SK-N-SH treated with all-trans-retinoic acid at 6 μM for 48 hours (cell line): ENCODE data around the gene RNU1-2.

ENCODE experiments used
- ATAC-seq: fragments of 200-7000 bp; cut with Tn5 transposase; 3 replicates; pipeline ENCODE4 v1.9.1; 2020; ENCODE audit warnings: mild to moderate bottlenecking, moderate library complexity
- ARNTL ChIP-seq: fragments of 450-650 bp; formaldehyde crosslinking; IDR thresholded peaks from 2 replicates; pipeline ENCODE4 v1.5.0; 2020; ENCODE audit warnings: low read depth, mild to moderate bottlenecking, moderate library complexity, borderline replicate concordance
- BACH2 ChIP-seq: fragments of 250-450 bp; sonication (Bioruptor Pico); IDR thresholded peaks from 2 replicates; pipeline ENCODE4 v1.9.0; 2021; ENCODE audit warnings: mild to moderate bottlenecking, borderline replicate concordance
- CREB5 ChIP-seq: fragments of 250-450 bp; sonication (Bioruptor Pico); IDR thresholded peaks from 2 replicates; pipeline ENCODE4 v1.5.1; 2020; ENCODE audit warnings: low read depth, mild to moderate bottlenecking, moderate library complexity
- CSDC2 ChIP-seq: fragments of 250-450 bp; sonication (Bioruptor Pico); IDR thresholded peaks from 2 replicates; pipeline ENCODE4 v1.5.0; 2020; ENCODE audit warnings: mild to moderate bottlenecking, moderate library complexity
- CSRNP3 ChIP-seq: fragments of 250-450 bp; sonication (Bioruptor Pico); IDR thresholded peaks from 2 replicates; pipeline ENCODE4 v1.5.1; 2021; ENCODE audit warnings: mild to moderate bottlenecking, moderate library complexity
- ESRRG ChIP-seq: fragments of 250-450 bp; sonication (Bioruptor Pico); IDR thresholded peaks from 2 replicates; pipeline ENCODE4 v1.6.1; 2021; ENCODE audit warnings: mild to moderate bottlenecking
- GLIS3 ChIP-seq: fragments of 250-450 bp; sonication (Bioruptor Pico); IDR thresholded peaks from 2 replicates; pipeline ENCODE4 v1.5.0; 2020; ENCODE audit warnings: mild to moderate bottlenecking, moderate library complexity
- ISL1 ChIP-seq: fragments of 250-450 bp; sonication (Bioruptor Pico); IDR thresholded peaks from 2 replicates; pipeline ENCODE4 v2.1.2; 2022; ENCODE audit warnings: mild to moderate bottlenecking, moderate library complexity
- OSR1 ChIP-seq: fragments of 250-450 bp; sonication (Bioruptor Pico); IDR thresholded peaks from 2 replicates; pipeline ENCODE4 v1.8.0; 2022; ENCODE audit warnings: moderate library complexity, mild to moderate bottlenecking, inconsistent platforms
- PATZ1 ChIP-seq: fragments of 250-450 bp; sonication (Bioruptor Pico); IDR thresholded peaks from 2 replicates; pipeline ENCODE4 v1.8.0; 2020; ENCODE audit warnings: mild to moderate bottlenecking, moderate library complexity, borderline replicate concordance
- POU6F1 ChIP-seq: fragments of 250-450 bp; sonication (Bioruptor Pico); IDR thresholded peaks from 2 replicates; pipeline ENCODE4 v1.8.0; 2021; ENCODE audit warnings: low read depth, mild to moderate bottlenecking, moderate library complexity, borderline replicate concordance
- PPARA ChIP-seq: fragments of 250-450 bp; sonication (Bioruptor Pico); IDR thresholded peaks from 2 replicates; pipeline ENCODE4 v1.5.0; 2020; ENCODE audit warnings: mild to moderate bottlenecking, borderline replicate concordance
- SNAI2 ChIP-seq: fragments of 250-450 bp; sonication (Bioruptor Pico); IDR thresholded peaks from 2 replicates; pipeline ENCODE4 v1.5.0; 2020; ENCODE audit warnings: mild to moderate bottlenecking, moderate library complexity
- TCF4 ChIP-seq: fragments of 250-450 bp; sonication (Bioruptor Pico); IDR thresholded peaks from 2 replicates; pipeline ENCODE4 v1.8.0; 2021; ENCODE audit warnings: mild to moderate bottlenecking, moderate library complexity, borderline replicate concordance
- TOX ChIP-seq: fragments of 250-450 bp; sonication (Bioruptor Pico); IDR thresholded peaks from 2 replicates; pipeline ENCODE4 v1.8.0; 2021; ENCODE audit warnings: mild to moderate bottlenecking, moderate library complexity, borderline replicate concordance
- TSHZ2 ChIP-seq: fragments of 250-450 bp; sonication (Bioruptor Pico); IDR thresholded peaks from 2 replicates; pipeline ENCODE4 v1.5.0; 2020; ENCODE audit warnings: mild to moderate bottlenecking, moderate library complexity
- ZC3H10 ChIP-seq: fragments of 250-450 bp; sonication (Bioruptor Pico); IDR thresholded peaks from 2 replicates; pipeline ENCODE4 v1.5.1; 2021; ENCODE audit warnings: mild to moderate bottlenecking, moderate library complexity
- ZFP30 ChIP-seq: fragments of 450-650 bp; formaldehyde crosslinking; IDR thresholded peaks from 2 replicates; pipeline ENCODE4 v1.5.0; 2022; ENCODE audit warnings: mild to moderate bottlenecking, moderate library complexity
- ZNF565 ChIP-seq: fragments of 450-650 bp; formaldehyde crosslinking; conservative IDR thresholded peaks from 2 replicates; pipeline ENCODE4 v1.5.0; 2020; ENCODE audit warnings: low read depth, mild to moderate bottlenecking, moderate library complexity
- ZNF70 ChIP-seq: fragments of 450-650 bp; formaldehyde crosslinking; IDR thresholded peaks from 2 replicates; pipeline ENCODE4 v1.5.0; 2020; ENCODE audit warnings: mild to moderate bottlenecking, moderate library complexity
- ZNF8 ChIP-seq: fragments of 450-650 bp; formaldehyde crosslinking; IDR thresholded peaks from 2 replicates; pipeline ENCODE4 v1.5.0; 2020; ENCODE audit warnings: mild to moderate bottlenecking, moderate library complexity

RNU1-2 gene

GRCh38 chr1:16913181-16913832 lies 17.5 kb downstream of the RNU1-2 start:
- TF ChIP-seq CSDC2 (CRISPR knock-in tag) (no peak), TCF4 (no peak), ARNTL (CRISPR knock-in tag) (no peak), PPARA (CRISPR knock-in tag) (no peak), ZNF70 (CRISPR knock-in tag) (no peak), CREB5 (CRISPR knock-in tag) (no peak), ZNF565 (CRISPR knock-in tag) (no peak), PATZ1 (no peak), TSHZ2 (no peak), ZNF8 (CRISPR knock-in tag) (no peak), OSR1 (CRISPR knock-in tag) (no peak), TOX (CRISPR knock-in tag) (no peak), ISL1 (no peak), SNAI2 (CRISPR knock-in tag) (no peak), BACH2 (CRISPR knock-in tag) (no peak), GLIS3 (CRISPR knock-in tag) (no peak), ESRRG (CRISPR knock-in tag) (no peak), ZFP30 (CRISPR knock-in tag) (no peak), POU6F1 (CRISPR knock-in tag) (no peak)
- no peak for ATAC-seq

GRCh38 chr1:16913833-16914662 lies 18.3 kb downstream of the RNU1-2 start:
- ATAC-seq: peak; percentile 99
- no peak for TF ChIP-seq CREB5 (CRISPR knock-in tag)
- TF ChIP-seq TSHZ2: peak; percentile 87
- TF ChIP-seq OSR1 (CRISPR knock-in tag): 0 out of 2 replicates have a peak, but pooled peaks have one; percentile 19
- peak; percentile 94 for TF ChIP-seq SNAI2 (CRISPR knock-in tag)
- no peak for TF ChIP-seq ARNTL (CRISPR knock-in tag)
- TF ChIP-seq PATZ1: no peak
- TF ChIP-seq ZFP30 (CRISPR knock-in tag): peak; percentile 22; the same call in 1 of the 2 replicates
- TF ChIP-seq CSRNP3 (CRISPR knock-in tag): no peak
- TF ChIP-seq CSDC2 (CRISPR knock-in tag): 0 out of 2 replicates have a peak, but pooled peaks have one; percentile 75
- TF ChIP-seq GLIS3 (CRISPR knock-in tag): 0 out of 2 replicates have a peak, but pooled peaks have one; percentile 28
- 0 out of 2 replicates have a peak, but pooled peaks have one; percentile 20 for TF ChIP-seq ESRRG (CRISPR knock-in tag)
- TF ChIP-seq ZC3H10 (CRISPR knock-in tag): 0 out of 2 replicates have a peak, but pooled peaks have one; percentile 47
- no peak for TF ChIP-seq TOX (CRISPR knock-in tag)
- TF ChIP-seq ISL1: no peak
